LNCaP clone FGC (cell line): ENCODE measurements around the gene BPI.

ENCODE experiments used
- DNase-seq: peaks from one replicate; pipeline ENCODE4 v3.0.0-alpha.2; 2011; ENCODE audit warnings: low read depth
- H3K4me3 ChIP-seq: 2 replicates; pipeline ENCODE4 v1.5.1; 2011; ENCODE audit warnings: mild to moderate bottlenecking, low read depth, low read length, control low read depth
- TF ChIP-seq, protein P1 (sequence below): IDR thresholded peaks from 2 replicates; pipeline ENCODE4 v1.5.1; 2012; ENCODE audit warnings: mild to moderate bottlenecking; ENCODE audit not compliant: control insufficient read depth, insufficient read depth; ENCODE audit errors: extremely low read depth

The BPI gene

DNA sequence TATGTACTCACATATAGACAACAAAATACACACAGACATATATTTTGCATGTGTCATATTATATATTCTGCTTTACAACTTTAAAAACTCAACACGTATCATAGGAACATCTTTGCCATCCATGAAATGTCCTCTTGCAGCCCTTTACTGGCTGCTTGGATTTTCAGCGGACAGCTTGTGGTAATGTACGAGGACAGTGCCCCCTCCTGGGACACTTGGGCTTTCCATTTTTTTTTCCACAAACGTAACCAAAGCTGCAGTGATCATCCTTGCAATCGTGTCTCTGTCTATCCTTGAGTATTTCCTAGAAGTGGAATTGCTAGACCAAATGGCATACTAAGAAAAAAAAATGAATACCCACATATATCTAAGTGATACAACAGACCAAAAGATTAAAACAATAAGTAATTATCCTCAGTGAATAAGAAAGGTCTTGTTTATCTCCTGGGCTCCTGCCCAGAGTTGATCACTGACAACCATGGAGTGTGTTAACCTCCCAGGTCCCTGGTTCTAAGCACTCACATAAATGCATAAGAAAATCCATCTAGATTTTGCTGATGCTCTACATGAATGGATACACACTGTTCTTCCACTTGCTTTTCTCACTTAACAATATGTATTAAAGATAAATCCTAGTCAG, 18.1 kb downstream of the BPI start:
- TF ChIP-seq, protein P1, sequence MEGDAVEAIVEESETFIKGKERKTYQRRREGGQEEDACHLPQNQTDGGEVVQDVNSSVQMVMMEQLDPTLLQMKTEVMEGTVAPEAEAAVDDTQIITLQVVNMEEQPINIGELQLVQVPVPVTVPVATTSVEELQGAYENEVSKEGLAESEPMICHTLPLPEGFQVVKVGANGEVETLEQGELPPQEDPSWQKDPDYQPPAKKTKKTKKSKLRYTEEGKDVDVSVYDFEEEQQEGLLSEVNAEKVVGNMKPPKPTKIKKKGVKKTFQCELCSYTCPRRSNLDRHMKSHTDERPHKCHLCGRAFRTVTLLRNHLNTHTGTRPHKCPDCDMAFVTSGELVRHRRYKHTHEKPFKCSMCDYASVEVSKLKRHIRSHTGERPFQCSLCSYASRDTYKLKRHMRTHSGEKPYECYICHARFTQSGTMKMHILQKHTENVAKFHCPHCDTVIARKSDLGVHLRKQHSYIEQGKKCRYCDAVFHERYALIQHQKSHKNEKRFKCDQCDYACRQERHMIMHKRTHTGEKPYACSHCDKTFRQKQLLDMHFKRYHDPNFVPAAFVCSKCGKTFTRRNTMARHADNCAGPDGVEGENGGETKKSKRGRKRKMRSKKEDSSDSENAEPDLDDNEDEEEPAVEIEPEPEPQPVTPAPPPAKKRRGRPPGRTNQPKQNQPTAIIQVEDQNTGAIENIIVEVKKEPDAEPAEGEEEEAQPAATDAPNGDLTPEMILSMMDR: peak; percentile 79
- H3K4me3 ChIP-seq: no peak overlapping the region
- DNase-seq: peak; percentile 17

DNA sequence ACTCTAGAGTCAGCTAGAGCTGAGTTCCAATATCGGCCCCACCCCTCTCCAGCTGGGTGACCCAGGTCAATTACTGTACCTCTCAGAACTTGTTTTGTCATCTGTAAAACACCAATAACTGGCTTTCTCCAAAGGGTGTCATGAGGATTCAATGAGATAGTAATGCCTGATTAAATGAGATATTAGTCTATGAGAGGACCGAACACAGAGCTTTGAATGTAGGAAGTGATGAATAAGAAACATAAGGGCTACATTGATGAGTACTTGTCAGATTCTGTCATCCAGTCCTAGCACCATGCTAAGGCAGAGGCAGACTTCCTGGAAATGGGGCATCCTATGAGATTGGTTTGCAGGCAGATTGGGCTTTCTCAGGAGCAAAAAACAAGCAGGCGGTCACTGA, 20.2 kb downstream of the BPI start:
- TF ChIP-seq, protein P1: no peak
- no peak for DNase-seq
- no peak overlapping the region for H3K4me3 ChIP-seq

DNA sequence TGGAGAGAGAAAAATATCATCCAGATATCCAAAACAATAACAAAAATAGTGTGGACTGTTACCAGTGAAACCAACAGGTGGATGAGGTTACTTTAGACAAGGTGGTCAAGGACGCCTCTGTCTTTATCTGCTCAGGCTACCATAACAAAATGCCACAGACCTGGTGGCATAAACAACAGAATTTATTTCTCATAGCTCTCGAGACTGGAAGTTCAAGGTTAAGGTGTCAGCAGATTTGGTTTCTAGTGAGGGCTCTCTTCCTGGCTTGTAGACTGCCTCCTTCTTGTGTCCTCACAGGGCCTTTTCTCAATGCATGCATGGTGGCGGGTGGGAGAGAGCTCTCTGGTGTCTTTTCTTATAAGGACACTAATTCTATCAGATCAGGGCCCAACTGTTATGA, 21.2 kb downstream of the BPI start:
- TF ChIP-seq, protein P1: no peak
- no peak overlapping the region for H3K4me3 ChIP-seq
- no peak for DNase-seq

DNA sequence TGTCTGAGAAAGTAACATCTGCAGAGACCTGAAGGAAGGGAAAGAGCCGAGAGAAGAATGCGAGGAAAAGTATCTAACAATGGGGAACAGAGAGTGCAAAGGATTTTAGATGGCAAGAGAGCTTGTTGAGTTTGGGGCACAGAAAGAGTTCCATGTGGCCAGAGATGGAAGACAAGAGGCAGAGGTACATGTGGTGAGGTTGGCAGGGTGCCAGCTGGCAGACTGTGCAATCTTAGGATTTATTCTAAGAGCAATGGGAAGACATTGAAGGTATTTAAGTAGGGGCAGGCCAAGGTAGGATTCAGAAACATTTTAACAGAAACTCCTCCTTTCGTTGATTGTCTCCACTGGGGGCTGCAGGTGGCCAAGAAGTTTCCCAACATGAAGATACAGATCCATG, 21.9 kb downstream of the BPI start:
- TF ChIP-seq, protein P1: no peak
- no peak overlapping the region for H3K4me3 ChIP-seq
- no peak for DNase-seq

DNA sequence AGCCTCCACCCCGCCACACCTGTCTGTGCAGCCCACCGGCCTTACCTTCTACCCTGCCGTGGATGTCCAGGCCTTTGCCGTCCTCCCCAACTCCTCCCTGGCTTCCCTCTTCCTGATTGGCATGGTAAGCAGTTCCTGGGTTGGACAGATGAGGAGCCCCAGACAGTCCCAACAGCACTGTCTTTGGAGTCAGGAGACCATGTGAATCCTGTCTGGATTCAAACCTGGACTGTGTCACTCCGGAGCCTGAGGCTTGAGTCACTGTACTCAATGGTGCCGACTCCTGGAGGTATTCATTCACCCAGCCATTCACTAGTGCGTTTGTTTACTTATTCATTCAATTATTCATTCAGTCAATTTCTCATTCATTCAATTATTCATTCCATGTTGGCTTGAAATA, 22.4 kb downstream of the BPI start:
- TF ChIP-seq, protein P1: no peak
- no peak overlapping the region for H3K4me3 ChIP-seq
- no peak for DNase-seq

DNA sequence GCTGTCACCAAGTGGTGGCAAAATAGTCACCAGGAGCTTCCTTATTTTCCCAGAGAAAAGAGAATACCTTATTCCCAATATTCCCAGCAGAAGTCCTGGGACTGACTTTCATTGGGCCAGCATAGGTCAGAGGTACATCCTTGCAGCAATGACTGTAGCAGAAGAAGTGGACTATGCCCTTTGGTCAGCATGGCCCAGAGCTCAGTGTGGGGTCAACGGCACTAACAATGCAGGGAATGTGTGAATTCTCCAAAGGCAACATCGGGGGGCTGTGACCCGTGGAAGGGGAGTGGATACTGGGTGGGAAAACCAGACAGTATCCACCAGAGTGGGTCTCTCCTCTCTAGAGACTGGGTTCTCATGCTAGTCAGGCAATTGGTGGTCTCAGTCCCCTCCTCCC, 26.7 kb downstream of the BPI start:
- H3K4me3 ChIP-seq: no peak overlapping the region
- no peak for DNase-seq
- TF ChIP-seq, protein P1: no peak

DNA sequence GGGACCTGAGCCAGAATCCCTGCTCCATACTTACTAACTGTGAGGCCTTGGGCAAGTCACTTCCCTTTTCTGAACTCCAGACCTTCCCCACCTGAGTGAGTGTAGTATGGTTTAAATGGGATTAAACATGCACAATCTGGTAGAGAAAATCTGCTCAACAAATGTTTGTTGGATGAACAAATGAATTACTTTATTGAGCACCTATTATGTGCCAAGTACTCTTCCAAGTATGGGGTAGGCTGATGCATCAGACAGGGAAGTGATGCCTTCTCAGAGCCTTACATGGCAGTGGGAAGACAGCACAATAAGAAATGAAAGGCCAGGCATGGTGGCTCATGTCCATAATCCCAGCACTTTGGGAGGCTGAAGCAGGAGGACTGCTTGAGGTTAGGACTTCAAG, 27.3 kb downstream of the BPI start:
- TF ChIP-seq, protein P1: no peak
- no peak overlapping the region for H3K4me3 ChIP-seq
- no peak for DNase-seq
